ENCODE measurements around the gene OR2A12.
"Not testable (repeated sequence)": the region's sequence is repeated elsewhere in the genome, so short reads cannot be mapped to it uniquely, and the experiment has no call there.

OR2A12 gene

DNA sequence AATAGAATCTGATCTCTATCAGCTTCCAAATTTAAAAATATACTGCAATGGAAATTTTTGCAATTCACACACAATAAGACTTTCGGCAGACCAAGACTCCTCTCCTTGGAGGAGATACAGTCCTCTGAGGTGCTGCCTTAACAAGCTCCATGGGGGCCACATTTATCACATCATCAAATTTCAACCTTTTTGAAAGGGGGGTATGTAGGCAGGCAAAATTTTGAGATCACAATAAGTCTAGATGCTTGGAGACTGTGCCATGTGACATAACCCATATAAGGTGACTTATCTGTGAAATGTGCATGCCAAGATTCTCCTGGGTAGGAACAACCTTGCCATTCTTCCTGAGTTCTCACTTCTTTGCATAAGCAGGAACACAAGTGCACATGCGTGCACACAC, at the start of gene OR2A12:
TSS of gene OR2A12 (plus strand) at position 301 of the 400 bp plus-strand sequence. CDS start 8,830 bp downstream, outside the sequence.
- no peak for DNase-seq

DNA sequence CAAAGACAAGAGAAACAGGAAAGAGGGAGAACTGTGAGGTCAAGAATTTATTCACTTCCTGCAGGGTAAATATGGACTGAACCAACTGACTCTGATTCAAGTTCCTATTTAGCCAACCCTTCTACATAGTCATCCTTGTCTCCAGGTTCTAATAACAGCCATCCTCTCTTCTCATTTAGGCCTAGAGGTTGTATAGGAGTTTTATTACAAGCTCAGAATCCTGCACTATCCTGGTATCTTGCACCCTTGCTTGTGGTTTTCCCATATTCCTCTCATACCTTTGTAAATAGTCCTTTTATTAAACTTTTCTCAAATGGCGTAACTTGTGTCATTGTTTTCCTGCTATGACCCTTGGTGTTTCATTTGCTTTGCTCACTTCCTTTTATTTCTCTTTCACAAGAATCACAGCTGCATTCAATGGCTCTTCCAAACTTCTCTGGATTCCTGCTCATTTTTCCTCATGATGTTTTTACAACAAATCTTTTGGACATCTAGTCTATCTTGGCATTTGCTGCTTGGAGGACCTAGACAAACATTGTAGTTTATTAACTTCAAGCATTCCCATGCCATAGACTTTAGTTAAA, 49.7 kb upstream of the OR2A12 start:
- DNase-seq, result no peak

DNA sequence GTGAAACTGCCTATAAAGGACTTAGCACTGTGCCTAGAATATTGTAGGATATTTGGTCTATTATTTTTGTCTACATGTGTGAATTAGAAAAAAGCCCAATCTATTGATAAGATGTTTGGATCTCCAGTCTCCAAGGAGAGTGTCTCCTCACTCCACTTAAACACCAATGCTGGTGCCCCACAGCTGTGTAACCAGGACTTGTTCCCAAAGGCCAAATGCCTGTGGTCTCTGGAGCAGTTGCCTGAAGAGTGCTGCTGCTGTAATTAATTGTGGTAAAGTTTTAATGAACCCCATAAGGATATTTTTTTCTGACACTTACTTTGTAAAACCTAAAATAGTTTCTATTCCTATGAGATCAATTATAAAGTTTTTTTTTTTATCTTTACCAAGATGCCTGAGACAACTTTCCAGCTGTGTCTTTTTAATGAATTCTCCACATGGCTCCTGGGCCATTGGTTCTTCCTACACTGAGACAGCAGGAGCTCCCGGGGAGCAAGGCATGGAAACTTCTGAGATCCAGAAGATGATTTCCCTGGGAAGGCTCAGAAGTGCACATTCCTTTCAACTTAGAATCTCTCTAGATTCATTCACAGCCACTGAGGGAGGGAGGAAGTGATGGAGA, 48.6 kb upstream of the OR2A12 start:
- DNase-seq, result no peak

DNA sequence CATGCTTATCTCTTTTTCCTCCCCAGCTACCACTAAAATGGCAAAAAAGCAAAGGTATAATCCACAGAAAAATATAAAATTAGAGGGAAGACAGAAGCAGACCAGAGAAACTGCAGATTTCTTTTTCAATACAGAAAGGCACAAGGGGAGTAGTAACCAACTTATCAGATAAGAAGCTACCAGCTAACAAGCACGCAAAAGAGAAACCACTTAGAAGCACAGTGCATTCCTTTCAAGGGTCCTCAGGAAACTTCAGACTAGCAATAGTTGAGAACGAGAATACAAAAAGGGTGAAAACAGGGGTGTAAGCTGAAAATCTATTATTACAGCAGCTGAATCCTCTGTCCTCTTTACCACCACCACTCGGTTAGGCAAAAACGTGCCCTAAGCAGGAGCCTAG, 47.2 kb upstream of the OR2A12 start:
- DNase-seq, result no peak

DNA sequence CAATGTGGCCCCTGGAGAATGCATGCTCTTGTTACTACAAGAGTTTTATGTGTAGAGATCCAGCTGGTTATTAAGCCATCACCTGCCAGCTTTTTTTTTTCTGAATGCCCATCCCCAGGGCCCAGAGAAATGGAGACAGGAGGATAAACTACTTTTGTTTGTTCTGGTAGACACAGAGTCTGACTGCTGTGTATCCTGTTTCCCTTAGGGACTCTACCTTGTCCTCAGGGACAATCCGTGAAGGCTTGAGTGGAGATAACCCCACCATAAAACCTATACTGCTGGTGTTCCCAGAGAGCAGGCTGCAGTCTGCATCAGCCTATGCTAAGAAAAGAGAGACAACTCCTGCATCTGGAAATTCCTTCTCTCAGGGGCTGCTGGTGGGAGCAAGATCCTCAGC, 37.4 kb upstream of the OR2A12 start, which contains the start of gene OR2A5:
TSS of gene OR2A5 (plus strand) at position 301 of the 400 bp plus-strand sequence. CDS start 1,454 bp downstream, outside the sequence.
- DNase-seq, result no peak

DNA sequence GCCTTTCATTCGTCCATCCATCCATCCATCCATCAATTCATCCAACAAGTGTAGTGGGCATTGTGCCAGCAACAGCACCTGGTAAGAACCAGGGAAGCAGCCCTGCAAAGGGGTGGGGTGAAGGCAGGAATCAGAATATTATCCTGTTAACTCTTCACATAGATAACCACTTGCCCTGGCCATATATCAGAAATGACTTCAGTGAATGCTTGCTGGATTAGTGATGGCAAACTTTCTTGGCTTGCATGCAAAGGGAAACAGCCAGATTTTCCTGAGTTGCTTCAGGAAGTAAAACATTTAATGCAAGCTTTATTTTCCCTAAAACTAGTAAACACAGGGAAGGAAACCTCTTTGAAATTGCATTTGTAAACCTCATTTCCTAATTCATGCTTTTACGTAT, 36.6 kb upstream of the OR2A12 start:
- no peak for DNase-seq

DNA sequence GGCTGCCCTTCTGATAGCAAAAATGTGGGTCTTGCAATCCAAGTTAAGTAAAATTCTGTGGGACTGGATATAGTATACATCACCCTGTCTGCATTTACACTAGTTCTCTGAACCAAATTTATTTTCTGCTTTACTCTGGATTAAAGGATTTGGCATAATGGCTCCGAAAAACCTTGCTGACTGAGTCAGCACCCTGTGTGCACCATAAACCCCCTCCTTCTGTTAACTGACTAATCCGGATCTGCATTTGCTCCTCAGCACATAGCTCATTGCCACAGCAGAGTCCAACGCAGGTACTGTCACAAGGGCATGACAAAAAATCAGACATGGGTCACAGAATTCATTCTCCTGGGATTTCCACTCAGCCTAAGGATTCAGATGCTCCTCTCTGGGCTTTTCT, 36.0 kb upstream of the OR2A12 start:
- no peak for DNase-seq

GRCh38 chr7:144050884-144051283, 35.2 kb upstream of the OR2A12 start:
- DNase-seq, result not testable (repeated sequence)

- no peak for DNase-seq
Measured at GRCh38 chr7:144057954-144058353, 28.1 kb upstream of the OR2A12 start.

- no peak for DNase-seq
Measured at GRCh38 chr7:144063710-144064109, 22.4 kb upstream of the OR2A12 start.

DNA sequence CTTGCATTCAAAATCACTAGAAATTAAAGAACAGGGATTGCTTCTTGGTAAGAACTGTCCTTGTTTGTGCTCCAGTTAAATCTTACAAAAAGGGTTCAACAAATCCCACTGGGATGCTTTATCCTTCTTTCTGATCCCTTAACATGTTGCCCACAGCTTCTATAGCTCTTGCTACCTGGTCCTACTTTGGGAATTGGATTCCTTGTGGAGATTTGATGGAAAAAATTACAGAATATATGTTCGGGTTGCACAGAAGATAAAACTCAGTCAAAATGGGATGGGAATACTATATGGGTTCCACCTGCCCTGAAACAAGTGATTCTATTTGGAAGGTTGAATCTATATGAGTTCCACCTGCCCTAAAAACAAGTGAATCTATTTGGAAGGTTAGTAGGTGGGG, 16.6 kb upstream of the OR2A12 start, which contains the start of gene OR2A25:
TSS of gene OR2A25 (plus strand) at position 301 of the 400 bp plus-strand sequence. CDS start 4,409 bp downstream, outside the sequence.
- no peak for DNase-seq

GRCh38 chr7:144069953-144070352, 16.1 kb upstream of the OR2A12 start:
- no peak for DNase-seq

DNA sequence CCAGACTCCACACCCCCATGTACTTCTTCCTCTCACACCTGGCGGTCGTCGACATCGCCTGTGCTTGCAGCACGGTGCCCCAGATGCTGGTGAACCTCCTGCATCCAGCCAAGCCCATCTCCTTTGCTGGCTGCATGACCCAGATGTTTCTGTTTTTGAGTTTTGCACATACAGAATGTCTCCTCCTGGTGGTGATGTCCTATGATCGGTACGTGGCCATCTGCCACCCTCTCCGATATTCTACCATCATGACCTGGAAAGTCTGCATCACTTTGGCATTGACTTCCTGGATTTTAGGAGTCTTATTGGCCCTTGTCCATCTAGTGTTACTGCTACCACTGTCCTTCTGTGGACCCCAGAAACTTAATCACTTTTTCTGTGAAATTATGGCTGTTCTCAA, 11.7 kb upstream of the OR2A12 start:
- no peak for DNase-seq

GRCh38 chr7:144086730-144087129, 652 bp downstream of the OR2A12 start:
- no peak for DNase-seq

GRCh38 chr7:144087230-144087629, 1.2 kb downstream of the OR2A12 start:
- DNase-seq, result no peak

- no peak for DNase-seq
Measured at GRCh38 chr7:144090667-144091066, 4.6 kb downstream of the OR2A12 start.

DNA sequence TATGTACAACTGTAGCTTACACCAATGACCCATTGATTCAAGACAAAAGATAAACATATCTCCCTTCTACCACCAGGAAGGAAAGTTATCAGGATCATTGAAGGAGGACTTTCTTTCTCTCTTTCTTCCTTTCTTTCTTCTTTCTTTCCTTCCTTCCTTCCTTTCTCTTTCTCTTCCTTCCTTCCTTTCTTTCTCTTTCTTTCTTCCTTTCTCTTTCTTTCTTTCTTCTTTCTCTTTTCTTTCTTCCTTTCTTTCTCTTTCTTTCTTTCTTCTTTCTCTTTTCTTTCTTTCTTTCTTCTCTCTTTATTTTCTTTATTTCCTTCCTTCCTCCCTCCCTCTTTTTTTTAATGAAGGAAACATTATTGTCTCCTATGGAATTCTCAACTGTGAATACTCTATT, 12.7 kb downstream of the OR2A12 start:
- DNase-seq, result no peak

DNA sequence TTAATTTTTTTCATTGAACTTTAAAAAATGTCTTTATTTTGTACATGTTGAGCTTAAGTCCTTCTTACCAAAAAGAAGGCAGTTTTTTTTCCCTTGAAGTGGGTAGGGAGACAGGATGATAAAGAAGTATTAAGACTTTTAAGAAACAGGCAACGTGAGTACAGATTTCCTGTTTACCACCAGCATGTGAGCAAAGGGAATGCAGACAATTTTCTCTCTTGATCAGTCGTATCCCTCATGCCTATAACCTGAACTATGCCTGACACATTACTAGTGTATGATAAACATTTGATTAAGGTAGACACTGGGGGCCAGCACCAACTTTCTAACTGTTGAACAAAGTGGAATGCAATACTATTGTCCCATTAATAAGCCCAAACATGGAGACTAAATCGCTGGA, 14.5 kb downstream of the OR2A12 start:
- no peak for DNase-seq

GRCh38 chr7:144102041-144102440, 16.0 kb downstream of the OR2A12 start:
- no peak for DNase-seq

GRCh38 chr7:144105211-144105610, 19.1 kb downstream of the OR2A12 start:
- DNase-seq, result no peak

DNA sequence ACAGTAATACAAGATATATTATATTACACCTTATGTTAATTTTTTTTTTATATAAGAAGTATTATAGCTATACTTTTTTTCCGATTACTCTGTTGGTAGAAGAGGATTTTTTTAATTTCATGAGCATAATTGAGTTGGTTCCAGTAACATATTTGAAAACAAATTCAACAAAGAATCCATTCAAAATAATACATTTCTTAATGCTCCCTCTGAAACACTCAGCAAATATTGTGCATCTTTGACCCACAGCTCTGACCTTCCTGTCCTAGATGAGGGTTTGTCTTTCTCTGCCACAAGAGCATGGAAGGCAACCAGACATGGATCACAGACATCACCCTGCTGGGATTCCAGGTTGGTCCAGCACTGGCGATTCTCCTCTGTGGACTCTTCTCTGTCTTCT, 23.2 kb downstream of the OR2A12 start, which contains the start of gene OR2A2:
TSS of gene OR2A2 (plus strand) at position 301 of the 400 bp plus-strand sequence. CDS start at position 301, 0 bp downstream.
- no peak for DNase-seq

DNA sequence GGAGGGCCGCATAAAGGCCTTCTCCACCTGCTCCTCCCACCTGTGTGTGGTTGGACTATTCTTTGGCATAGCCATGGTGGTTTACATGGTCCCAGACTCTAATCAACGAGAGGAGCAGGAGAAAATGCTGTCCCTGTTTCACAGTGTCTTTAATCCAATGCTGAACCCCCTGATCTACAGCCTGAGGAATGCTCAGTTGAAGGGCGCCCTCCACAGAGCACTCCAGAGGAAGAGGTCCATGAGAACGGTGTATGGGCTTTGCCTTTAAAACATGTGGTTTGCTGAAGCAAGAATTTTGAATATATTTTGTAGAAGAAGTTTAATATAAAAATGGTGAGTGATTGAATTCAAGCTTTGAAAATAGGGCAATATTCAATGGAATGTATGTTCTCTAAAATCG, 24.2 kb downstream of the OR2A12 start:
- no peak for DNase-seq

GRCh38 chr7:144113651-144114050, 27.6 kb downstream of the OR2A12 start:
- DNase-seq, result no peak
